ENCODE data around the gene ZNF414. TPM values are rescaled to one million over a fixed set of nuclear protein-coding genes. Genes with fewer than 3 reads are reported as not detected.

The ZNF414 gene
- total RNA-seq, 2 donors from 2014 or later, result 25.7 to 29.9 TPM

DNA sequence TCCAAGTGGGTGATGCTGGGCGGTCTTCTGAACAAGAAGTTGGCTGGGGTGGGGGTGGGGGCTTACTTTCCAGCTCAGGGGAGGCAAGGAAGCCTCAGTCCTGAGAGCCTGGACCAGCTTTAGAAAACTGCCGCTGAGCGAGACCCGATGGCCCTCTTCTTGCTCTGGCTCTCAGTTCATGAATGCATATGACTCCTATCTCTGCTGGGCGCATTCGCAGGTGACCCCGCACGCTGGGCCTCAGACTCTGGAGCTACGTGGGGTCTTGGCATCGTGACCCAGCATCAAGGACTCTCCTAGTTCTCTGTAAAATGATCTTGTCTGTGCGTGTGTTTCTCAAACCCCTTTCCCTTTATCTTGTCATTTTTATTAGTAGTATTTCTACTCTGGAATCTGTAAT is 31.3 kb downstream of the ZNF414 start:
- Mint-ChIP-seq H3K27me3 (ENCODE audit: low read depth) (no peaks in the 10 kb centered on the region), H3K4me1 (ENCODE audit: low read depth) (peaks cover 57% of the 10 kb centered on the region), H3K27ac (peak overlapping the region; percentile 84), H3K4me3 (no peak overlapping the region), H3K36me3 (ENCODE audit: insufficient read depth in 2 of 2) (peaks cover 14 to 30% of the 10 kb centered on the region in 2 donors), H3K9me3 (no peaks in the 10 kb centered on the region)
- ATAC-seq (replicated peaks in 1 of 2) (no peak), DNase-seq (no peak)

DNA sequence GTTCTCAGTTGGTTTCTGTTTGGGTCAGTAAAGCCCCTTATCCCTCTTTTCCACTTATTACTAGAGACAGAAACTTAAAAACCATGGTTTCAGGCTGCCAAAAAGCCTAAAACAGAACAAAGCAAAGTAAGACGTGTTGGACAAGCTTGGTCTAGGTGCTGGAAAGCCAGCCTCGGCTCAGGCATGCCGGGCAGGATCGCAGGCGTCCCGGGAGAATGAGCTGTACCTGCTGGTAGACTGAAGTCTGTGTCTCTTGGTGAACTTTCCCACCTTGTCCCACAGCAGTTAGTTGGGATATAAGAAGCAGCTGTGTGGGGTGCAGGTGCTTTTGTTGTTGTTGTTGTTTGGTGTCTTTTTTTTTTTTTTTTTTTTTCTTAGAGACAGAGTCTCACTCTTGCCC is 32.4 kb downstream of the ZNF414 start:
- Mint-ChIP-seq H3K9me3 (no peaks in the 10 kb centered on the region), H3K4me1 (ENCODE audit: low read depth) (peaks cover 56% of the 10 kb centered on the region), H3K36me3 (ENCODE audit: insufficient read depth in 2 of 2) (peaks cover 14 to 30% of the 10 kb centered on the region in 2 donors), H3K27ac (peak overlapping the region; percentile 52), H3K4me3 (no peak overlapping the region), H3K27me3 (ENCODE audit: low read depth) (no peaks in the 10 kb centered on the region)
- DNase-seq (no peak), ATAC-seq (replicated peaks in 1 of 2) (no peak)

- Mint-ChIP-seq H3K9me3 (no peaks in the 10 kb centered on the region), H3K27ac (peak overlapping the region; percentile 52), H3K27me3 (ENCODE audit: low read depth) (no peaks in the 10 kb centered on the region), H3K4me1 (ENCODE audit: low read depth) (peaks cover 56% of the 10 kb centered on the region), H3K36me3 (ENCODE audit: insufficient read depth in 2 of 2) (peaks cover 12 to 32% of the 10 kb centered on the region in 2 donors), H3K4me3 (peak overlapping the region in 1 of 2 donors; percentile 21)
- DNase-seq, result no peak
- peak in 1 of 2 donors; percentile 17 for ATAC-seq (replicated peaks in 1 of 2)
These were observed 32.8 kb downstream of the ZNF414 start for GRCh38 chr19:8481201-8481600.

DNA sequence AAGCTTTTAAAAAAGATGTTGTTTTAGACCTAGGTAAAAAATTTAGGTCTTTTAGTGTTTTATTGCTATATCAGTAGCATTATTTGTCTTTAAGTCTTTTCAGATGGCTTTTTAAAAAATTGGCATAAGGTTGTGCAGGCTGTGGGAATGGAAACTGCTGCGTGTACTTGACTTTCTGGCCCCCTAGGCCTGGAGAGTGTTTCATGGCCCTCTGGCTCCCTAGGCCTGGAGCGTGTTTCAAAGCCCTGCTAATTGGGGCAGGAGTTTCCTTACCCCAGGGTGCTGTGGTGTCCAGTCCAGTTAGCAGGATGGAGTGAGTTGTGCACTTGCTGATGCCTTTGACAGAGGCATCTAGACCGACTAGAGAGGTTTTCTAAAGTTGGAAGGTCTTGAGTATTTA is 35.4 kb downstream of the ZNF414 start:
- ATAC-seq (replicated peaks in 1 of 2), result no peak
- H3K4me1 Mint-ChIP-seq (ENCODE audit: low read depth), result peaks cover 70% of the 10 kb centered on the region

GRCh38 chr19:8477889-8478288 is 36.1 kb downstream of the ZNF414 start:
- no peaks in the 10 kb centered on the region for H3K9me3 Mint-ChIP-seq
- peaks cover 7 to 29% of the 10 kb centered on the region in 2 donors for H3K36me3 Mint-ChIP-seq (ENCODE audit: insufficient read depth in 2 of 2)
- H3K4me1 Mint-ChIP-seq (ENCODE audit: low read depth), result peaks cover 76% of the 10 kb centered on the region
- H3K4me3 Mint-ChIP-seq, result no peak overlapping the region
- no peaks in the 10 kb centered on the region for H3K27me3 Mint-ChIP-seq (ENCODE audit: low read depth)
- ATAC-seq (replicated peaks in 1 of 2) (peak in 1 of 2 donors; percentile 20), DNase-seq (no peak)
- peak overlapping the region; percentile 51 for H3K27ac Mint-ChIP-seq

More for the DNA sequence above, 35.4 kb downstream of the ZNF414 start:
- H3K27ac Mint-ChIP-seq, result peak overlapping the region; percentile 51
- no peaks in the 10 kb centered on the region for H3K9me3 Mint-ChIP-seq
- peak overlapping the region in 1 of 2 donors; percentile 34 for H3K4me3 Mint-ChIP-seq
- DNase-seq, result no peak
- no peaks in the 10 kb centered on the region for H3K27me3 Mint-ChIP-seq (ENCODE audit: low read depth)
- H3K36me3 Mint-ChIP-seq (ENCODE audit: insufficient read depth in 2 of 2), result peaks cover 10 to 30% of the 10 kb centered on the region in 2 donors

- H3K27me3 Mint-ChIP-seq (ENCODE audit: low read depth), result no peaks in the 10 kb centered on the region
- ATAC-seq (replicated peaks in 1 of 2) (no peak), DNase-seq (no peak)
- peaks cover 5 to 31% of the 10 kb centered on the region in 2 donors for H3K36me3 Mint-ChIP-seq (ENCODE audit: insufficient read depth in 2 of 2)
- peaks cover 75% of the 10 kb centered on the region for H3K4me1 Mint-ChIP-seq (ENCODE audit: low read depth)
- H3K27ac Mint-ChIP-seq, result peak overlapping the region; percentile 58
- no peak overlapping the region for H3K4me3 Mint-ChIP-seq
- H3K9me3 Mint-ChIP-seq, result no peaks in the 10 kb centered on the region
These were observed 37.4 kb downstream of the ZNF414 start for GRCh38 chr19:8476524-8476923.

- peaks cover 61% of the 10 kb centered on the region for H3K4me1 Mint-ChIP-seq (ENCODE audit: low read depth)
- DNase-seq, result no peak
- H3K27ac Mint-ChIP-seq, result peak overlapping the region; percentile 48
- H3K36me3 Mint-ChIP-seq (ENCODE audit: insufficient read depth in 2 of 2), result peaks cover 5 to 30% of the 10 kb centered on the region in 2 donors
- no peaks in the 10 kb centered on the region for H3K27me3 Mint-ChIP-seq (ENCODE audit: low read depth)
- no peaks in the 10 kb centered on the region for H3K9me3 Mint-ChIP-seq
- no peak for ATAC-seq (replicated peaks in 1 of 2)
- no peak overlapping the region for H3K4me3 Mint-ChIP-seq
These were observed 39.0 kb downstream of the ZNF414 start for GRCh38 chr19:8475005-8475404.

DNA sequence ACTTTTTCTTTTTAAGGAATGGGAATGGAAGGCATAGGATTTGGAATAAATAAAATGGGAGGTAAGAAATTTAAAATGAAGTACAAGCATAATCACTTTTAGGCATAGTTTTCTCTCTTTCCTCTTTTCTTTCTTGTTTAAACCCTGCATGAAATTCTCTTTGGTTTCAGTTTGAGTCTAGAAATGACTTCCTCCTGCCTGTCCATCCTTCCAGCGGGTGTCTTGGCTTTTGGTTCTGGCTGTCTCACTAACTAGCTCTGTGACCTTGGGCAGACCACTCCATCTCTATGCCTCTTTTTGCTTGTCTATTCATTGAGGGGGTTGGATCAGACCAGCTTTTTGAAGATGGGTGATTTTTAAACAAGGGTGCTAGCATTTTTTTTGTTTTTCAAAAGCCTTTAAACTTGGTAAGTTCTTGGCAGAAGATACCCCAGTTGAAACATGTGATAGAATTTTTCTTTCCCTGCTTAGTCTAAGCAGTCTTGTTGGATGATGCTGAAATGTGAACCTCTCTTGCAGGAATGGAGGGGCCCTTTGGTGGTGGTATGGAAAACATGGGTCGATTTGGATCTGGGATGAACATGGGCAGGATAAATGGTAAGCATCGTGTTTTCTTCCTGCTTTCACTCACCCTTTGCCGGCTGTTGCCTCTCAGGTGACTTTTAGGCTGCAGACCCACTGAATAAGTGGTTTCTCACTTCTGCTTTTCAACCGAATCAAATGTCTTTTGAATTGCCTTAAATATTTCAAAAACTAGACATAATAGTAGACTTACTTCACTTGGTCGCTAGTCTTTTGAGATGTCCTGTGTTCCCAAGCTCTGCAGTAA is 40.1 kb downstream of the ZNF414 start:
- ATAC-seq (replicated peaks in 1 of 2), result no peak
- Mint-ChIP-seq H3K4me1 (ENCODE audit: low read depth) (peaks cover 55% of the 10 kb centered on the region), H3K27me3 (ENCODE audit: low read depth) (no peaks in the 10 kb centered on the region), H3K9me3 (no peaks in the 10 kb centered on the region), H3K27ac (peak overlapping the region; percentile 96), H3K36me3 (ENCODE audit: insufficient read depth in 2 of 2) (peaks cover 11 to 38% of the 10 kb centered on the region in 2 donors), H3K4me3 (peak overlapping the region in 1 of 2 donors; percentile 37)
- no peak for DNase-seq

GRCh38 chr19:8469613-8470368 is 44.2 kb downstream of the ZNF414 start:
- Mint-ChIP-seq H3K27ac (peak overlapping the region; percentile 20), H3K9me3 (no peaks in the 10 kb centered on the region), H3K36me3 (ENCODE audit: insufficient read depth in 2 of 2) (peaks cover 15 to 58% of the 10 kb centered on the region in 2 donors), H3K27me3 (ENCODE audit: low read depth) (no peaks in the 10 kb centered on the region), H3K4me1 (ENCODE audit: low read depth) (peaks cover 25% of the 10 kb centered on the region), H3K4me3 (no peak overlapping the region)
- no peak for ATAC-seq (replicated peaks in 1 of 2)
- DNase-seq, result no peak

DNA sequence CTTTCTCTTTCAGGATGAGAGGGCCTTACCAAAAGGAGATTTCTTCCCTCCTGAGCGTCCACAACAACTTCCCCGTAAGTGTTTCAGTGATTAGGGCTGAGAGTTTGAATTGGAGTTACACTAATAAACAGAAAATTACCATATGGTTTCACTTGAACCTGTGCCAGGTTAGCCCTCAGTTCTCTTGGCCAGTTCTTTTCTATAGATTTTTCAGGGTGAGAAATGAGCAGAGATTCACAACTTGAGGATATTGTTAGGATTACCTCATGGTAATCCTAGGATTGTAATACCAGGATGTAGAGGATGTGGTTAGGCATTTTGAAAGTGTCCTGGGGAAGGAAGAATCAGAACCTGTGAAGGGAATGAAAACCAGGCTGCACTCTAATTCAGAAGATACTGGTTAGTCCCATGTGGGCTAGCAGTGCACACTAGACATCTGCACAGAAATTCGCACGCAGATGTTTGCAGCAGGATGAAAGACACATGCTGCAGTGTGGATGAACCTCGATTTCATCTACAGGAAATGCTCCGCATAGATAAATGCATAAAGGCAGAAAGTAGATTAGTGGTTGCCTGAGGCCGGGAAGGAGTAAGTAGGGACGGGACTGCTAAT is 45.1 kb downstream of the ZNF414 start:
- H3K4me1 Mint-ChIP-seq (ENCODE audit: low read depth), result peaks cover 24% of the 10 kb centered on the region
- H3K4me3 Mint-ChIP-seq, result no peak overlapping the region
- peaks cover 18 to 59% of the 10 kb centered on the region in 2 donors for H3K36me3 Mint-ChIP-seq (ENCODE audit: insufficient read depth in 2 of 2)
- H3K27me3 Mint-ChIP-seq (ENCODE audit: low read depth), result no peaks in the 10 kb centered on the region
- peak overlapping the region; percentile 18 for H3K27ac Mint-ChIP-seq
- ATAC-seq (replicated peaks in 1 of 2) (no peak), DNase-seq (no peak)
- H3K9me3 Mint-ChIP-seq, result no peaks in the 10 kb centered on the region

- H3K27me3 Mint-ChIP-seq (ENCODE audit: low read depth), result no peaks in the 10 kb centered on the region
- H3K36me3 Mint-ChIP-seq (ENCODE audit: insufficient read depth in 2 of 2), result peaks cover 21 to 58% of the 10 kb centered on the region in 2 donors
- no peak for ATAC-seq (replicated peaks in 1 of 2)
- no peak overlapping the region for H3K4me3 Mint-ChIP-seq
- peak overlapping the region; percentile 60 for H3K27ac Mint-ChIP-seq
- no peaks in the 10 kb centered on the region for H3K9me3 Mint-ChIP-seq
- no peak for DNase-seq
- peaks cover 17% of the 10 kb centered on the region for H3K4me1 Mint-ChIP-seq (ENCODE audit: low read depth)
These were observed 45.8 kb downstream of the ZNF414 start for GRCh38 chr19:8468124-8468523.

- H3K36me3 Mint-ChIP-seq (ENCODE audit: insufficient read depth in 2 of 2), result peaks cover 23 to 54% of the 10 kb centered on the region in 2 donors
These were observed 47.9 kb downstream of the ZNF414 start for GRCh38 chr19:8466018-8466417.

GRCh38 chr19:8463365-8463764 is 50.6 kb downstream of the ZNF414 start:
- Mint-ChIP-seq H3K27me3 (ENCODE audit: low read depth) (no peaks in the 10 kb centered on the region), H3K36me3 (ENCODE audit: insufficient read depth in 2 of 2) (peaks cover 18 to 44% of the 10 kb centered on the region in 2 donors), H3K9me3 (no peaks in the 10 kb centered on the region), H3K4me1 (ENCODE audit: low read depth) (peaks cover 28% of the 10 kb centered on the region), H3K4me3 (no peak overlapping the region), H3K27ac (no peak overlapping the region)
- DNase-seq, result no peak
- no peak for ATAC-seq (replicated peaks in 1 of 2)

More at GRCh38 chr19:8466018-8466417, 47.9 kb downstream of the ZNF414 start:
- Mint-ChIP-seq H3K4me3 (no peak overlapping the region), H3K27me3 (ENCODE audit: low read depth) (no peaks in the 10 kb centered on the region), H3K27ac (no peak overlapping the region), H3K9me3 (no peaks in the 10 kb centered on the region), H3K4me1 (ENCODE audit: low read depth) (peaks cover 9% of the 10 kb centered on the region)
- no peak for DNase-seq
- ATAC-seq (replicated peaks in 1 of 2), result no peak

All from activated T-cell treated with anti-CD3 and anti-CD28 coated beads, Interleukin-2, amount 50 U/mL, for 72 hours (primary cell).